H9 (cell line): Measurements from ENCODE around the gene DYRK1B. TPM values are rescaled to one million over a fixed set of nuclear protein-coding genes. Genes with fewer than 3 reads are reported as not detected.

ENCODE experiments used
- DNase-seq: peaks from one replicate; pipeline ENCODE4 v3.0.0-alpha.2; 2017
- H2AFZ ChIP-seq: one replicate; pipeline ENCODE4 v1.6.1; 2013; ENCODE audit warnings: mild to moderate bottlenecking, low read length, control low read depth, moderate library complexity
- H2AK5ac ChIP-seq: 2 replicates; pipeline ENCODE4 v1.6.1; 2013; ENCODE audit warnings: low read length, control low read depth, mixed read lengths; ENCODE audit not compliant: insufficient read length
- H2BK120ac ChIP-seq: one replicate; pipeline ENCODE4 v1.6.1; 2013; ENCODE audit warnings: low read depth, mild to moderate bottlenecking, low read length, control low read depth, inconsistent platforms; ENCODE audit not compliant: poor library complexity, severe bottlenecking
- H2BK12ac ChIP-seq: 2 replicates; pipeline ENCODE4 v1.6.1; 2013; ENCODE audit warnings: low read length, control low read depth, mixed read lengths, low read depth; ENCODE audit not compliant: insufficient read length
- H2BK15ac ChIP-seq: 2 replicates; pipeline ENCODE4 v1.6.1; 2013; ENCODE audit warnings: low read depth, low read length, control low read depth
- H2BK20ac ChIP-seq: one replicate; pipeline ENCODE4 v1.6.1; 2013; ENCODE audit warnings: low read depth, mild to moderate bottlenecking, low read length, control low read depth, inconsistent platforms; ENCODE audit not compliant: poor library complexity, severe bottlenecking
- H2BK5ac ChIP-seq: 2 replicates; pipeline ENCODE4 v1.6.1; 2013; ENCODE audit warnings: low read length, control low read depth, mixed read lengths; ENCODE audit not compliant: insufficient read length
- H3K14ac ChIP-seq: 2 replicates; pipeline ENCODE4 v1.6.1; 2013; ENCODE audit warnings: low read length, control low read depth; ENCODE audit not compliant: insufficient read depth
- H3K18ac ChIP-seq: 2 replicates; pipeline ENCODE4 v1.6.1; 2013; ENCODE audit warnings: low read depth, mild to moderate bottlenecking, mixed read lengths, low read length, control low read depth; ENCODE audit not compliant: insufficient read length
- H3K23ac ChIP-seq: 2 replicates; pipeline ENCODE4 v1.6.1; 2013; ENCODE audit warnings: low read length, control low read depth, mixed read lengths, low read depth; ENCODE audit not compliant: insufficient read length
- H3K23me2 ChIP-seq: 2 replicates; pipeline ENCODE4 v1.6.1; 2013; ENCODE audit warnings: low read depth, mild to moderate bottlenecking, mixed read lengths, low read length, control low read depth; ENCODE audit not compliant: insufficient read length, poor library complexity, severe bottlenecking
- H3K27ac ChIP-seq: 2 replicates; pipeline ENCODE4 v1.5.1; 2013; ENCODE audit warnings: low read length, control low read depth, mixed read lengths, low read depth; ENCODE audit not compliant: insufficient read length
- H3K27me3 ChIP-seq: 2 replicates; pipeline ENCODE4 v1.6.1; 2013; ENCODE audit warnings: low read length, control low read depth, inconsistent platforms; ENCODE audit not compliant: insufficient read depth
- H3K4ac ChIP-seq: 2 replicates; pipeline ENCODE4 v1.6.1; 2013; ENCODE audit warnings: low read depth, mild to moderate bottlenecking, control low read depth, inconsistent platforms, low read length, moderate library complexity
- H3K4me1 ChIP-seq: 2 replicates; pipeline ENCODE4 v1.6.1; 2013; ENCODE audit warnings: low read length, control low read depth, inconsistent platforms; ENCODE audit not compliant: insufficient read depth
- H3K4me2 ChIP-seq: 2 replicates; pipeline ENCODE4 v1.6.1; 2013; ENCODE audit warnings: low read length, control low read depth, mixed read lengths; ENCODE audit not compliant: insufficient read length, insufficient read depth
- H3K56ac ChIP-seq: 2 replicates; pipeline ENCODE4 v1.6.1; 2013; ENCODE audit warnings: low read depth, mild to moderate bottlenecking, mixed read lengths, low read length, control low read depth; ENCODE audit not compliant: insufficient read length
- H3K79me1 ChIP-seq: 2 replicates; pipeline ENCODE4 v1.6.1; 2013; ENCODE audit warnings: low read depth, mild to moderate bottlenecking, moderate library complexity, low read length, control low read depth, inconsistent platforms; ENCODE audit not compliant: insufficient read depth, poor library complexity, severe bottlenecking
- H3K79me2 ChIP-seq: 2 replicates; pipeline ENCODE4 v1.6.1; 2013; ENCODE audit warnings: low read length, control low read depth, inconsistent platforms; ENCODE audit not compliant: insufficient read depth
- H3K9ac ChIP-seq: 2 replicates; pipeline ENCODE4 v1.6.1; 2013; ENCODE audit warnings: low read length, control low read depth, mixed read lengths; ENCODE audit not compliant: insufficient read length; ENCODE audit errors: extremely low read depth
- H3K9me3 ChIP-seq: one replicate; pipeline ENCODE4 v1.6.1; 2013; ENCODE audit warnings: low read depth, low read length, inconsistent platforms; ENCODE audit not compliant: control insufficient read depth
- H3T11ph ChIP-seq: one replicate; pipeline ENCODE4 v1.6.1; 2013; ENCODE audit warnings: mild to moderate bottlenecking, low read length, control low read depth, inconsistent platforms
- H4K20me1 ChIP-seq: one replicate; pipeline ENCODE4 v1.6.1; 2013; ENCODE audit not compliant: control insufficient read depth, insufficient read length, insufficient read depth
- H4K5ac ChIP-seq: 2 replicates; pipeline ENCODE4 v1.6.1; 2013; ENCODE audit warnings: low read depth, mild to moderate bottlenecking, mixed read lengths, low read length, control low read depth; ENCODE audit not compliant: insufficient read length
- H4K8ac ChIP-seq: replicated peaks from 2 replicates; pipeline ENCODE4 v1.6.1; 2013; ENCODE audit warnings: low read length, control low read depth, mixed read lengths, low read depth; ENCODE audit not compliant: insufficient read length
- H4K91ac ChIP-seq: 2 replicates; pipeline ENCODE4 v1.6.1; 2013; ENCODE audit warnings: low read depth, mild to moderate bottlenecking, moderate library complexity, mixed read lengths, low read length, control low read depth; ENCODE audit not compliant: insufficient read length
- H3K27ac Mint-ChIP-seq, 3 experiments: 2 replicates in 2 of 3; 3 replicates in 1 of 3; pipeline ENCODE4 v1.8.0; 2020 to 2021; ENCODE audit warnings: mixed read lengths in 3 of 3, mild to moderate bottlenecking in 1 of 3, moderate library complexity in 1 of 3
- H3K27me3 Mint-ChIP-seq: 2 replicates; pipeline ENCODE4 v1.8.0; 2021; ENCODE audit warnings: low read depth, mild to moderate bottlenecking, moderate library complexity, mixed read lengths
- H3K36me3 Mint-ChIP-seq, 3 experiments: 2 replicates in 2 of 3; 3 replicates in 1 of 3; pipeline ENCODE4 v1.8.0; 2020 to 2021; ENCODE audit warnings: low read depth in 3 of 3, mixed read lengths in 3 of 3; ENCODE audit not compliant: insufficient read depth in 1 of 3
- H3K4me1 Mint-ChIP-seq, 2 experiments: 2 replicates each; pipeline ENCODE4 v1.8.0; 2020; ENCODE audit warnings: mixed read lengths in 2 of 2
- H3K4me3 Mint-ChIP-seq, 2 experiments: 2 replicates in 1 of 2; 3 replicates in 1 of 2; pipeline ENCODE4 v1.8.0; 2020 to 2021; ENCODE audit warnings: mild to moderate bottlenecking in 2 of 2, mixed read lengths in 2 of 2, moderate library complexity in 1 of 2
- H3K9me3 Mint-ChIP-seq, 2 experiments: 2 replicates in 1 of 2; 3 replicates in 1 of 2; pipeline ENCODE4 v1.8.0; 2020; ENCODE audit warnings: mild to moderate bottlenecking in 2 of 2, mixed read lengths in 2 of 2, moderate library complexity in 1 of 2
- WGBS: extraction: QIAGEN DNeasy Blood & Tissue Kit; methylation state at CpG from one replicate; pipeline ENCODE4 v1.1.7; 2013; ENCODE audit warnings: missing lambda C conversion rate, low lambda C conversion rate, mixed read lengths; ENCODE audit not compliant: insufficient read length; ENCODE audit errors: extremely low coverage; 5-methylcytosine and 5-hydroxymethylcytosine counted together
- total RNA-seq: library from RNA; stranded (reverse); gene quantifications from 2 replicates; pipeline ENCODE4 v1.2.1, GENCODE V29; 2021
- TF ChIP-seq, protein P1 (sequence below): fragments of 200-600 bp; sonication (generic); conservative IDR thresholded peaks from 3 replicates; pipeline ENCODE4 v1.8.0; 2021; ENCODE audit warnings: antibody characterized with exemption, mild to moderate bottlenecking

Gene DYRK1B
- total RNA-seq, 1 experiment from 2014 or later: 14.3 TPM

DNA sequence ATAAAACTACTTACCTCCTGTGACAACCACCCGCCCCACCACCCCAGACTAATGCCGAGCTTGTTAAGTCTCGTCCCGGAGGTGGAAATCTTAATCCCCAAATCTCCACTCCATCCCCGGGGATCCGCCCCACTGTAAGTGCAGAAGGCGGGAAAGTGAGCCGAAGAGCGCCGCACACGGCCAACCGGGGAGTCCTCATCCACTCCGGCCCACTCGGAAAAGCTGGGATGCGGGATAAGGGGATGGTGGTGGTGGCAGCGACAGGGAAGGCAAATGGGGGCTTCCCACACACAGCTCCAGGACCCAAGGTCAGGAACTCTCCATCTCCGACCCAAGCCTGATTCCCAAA is 11.6 kb upstream of the DYRK1B start:
- peak overlapping the region; percentile 98 to 99 for H3K4me3 Mint-ChIP-seq
- H3K4me1 ChIP-seq: peaks cover 7% of the 10 kb centered on the region
- DNase-seq: no peak

More for the DNA sequence above, 11.6 kb upstream of the DYRK1B start:
- no peak overlapping the region for H2BK120ac ChIP-seq
- no peak overlapping the region for H3K27ac ChIP-seq
- H3K56ac ChIP-seq: no peak overlapping the region
- H3T11ph ChIP-seq: no peak overlapping the region
- H3K4me1 Mint-ChIP-seq: peaks cover 47 to 49% of the 10 kb centered on the region in 2 experiments
- peak overlapping the region; percentile 81 for H3K9ac ChIP-seq
- no peak overlapping the region for H3K23ac ChIP-seq
- no peak overlapping the region for H2BK15ac ChIP-seq
- H3K27me3 Mint-ChIP-seq: peaks cover 5% of the 10 kb centered on the region; the same call in 1 of the 2 replicates
- H3K27ac Mint-ChIP-seq: peak overlapping the region; percentile 80 to 98 (median 97); a peak in 6 of 7 replicates
- no CpG with 5 or more reads among the region's 17 CpGs for WGBS
- H3K36me3 Mint-ChIP-seq: peaks cover 2 to 12% (median 10%) of the 10 kb centered on the region in 3 experiments; a peak in 5 of 7 replicates
- peaks cover 14% of the 10 kb centered on the region for H3K23me2 ChIP-seq
- no peak overlapping the region for H3K18ac ChIP-seq
- no peak overlapping the region for H2BK20ac ChIP-seq
- H3K79me1 ChIP-seq: peaks cover 6% of the 10 kb centered on the region
- TF ChIP-seq, protein P1, sequence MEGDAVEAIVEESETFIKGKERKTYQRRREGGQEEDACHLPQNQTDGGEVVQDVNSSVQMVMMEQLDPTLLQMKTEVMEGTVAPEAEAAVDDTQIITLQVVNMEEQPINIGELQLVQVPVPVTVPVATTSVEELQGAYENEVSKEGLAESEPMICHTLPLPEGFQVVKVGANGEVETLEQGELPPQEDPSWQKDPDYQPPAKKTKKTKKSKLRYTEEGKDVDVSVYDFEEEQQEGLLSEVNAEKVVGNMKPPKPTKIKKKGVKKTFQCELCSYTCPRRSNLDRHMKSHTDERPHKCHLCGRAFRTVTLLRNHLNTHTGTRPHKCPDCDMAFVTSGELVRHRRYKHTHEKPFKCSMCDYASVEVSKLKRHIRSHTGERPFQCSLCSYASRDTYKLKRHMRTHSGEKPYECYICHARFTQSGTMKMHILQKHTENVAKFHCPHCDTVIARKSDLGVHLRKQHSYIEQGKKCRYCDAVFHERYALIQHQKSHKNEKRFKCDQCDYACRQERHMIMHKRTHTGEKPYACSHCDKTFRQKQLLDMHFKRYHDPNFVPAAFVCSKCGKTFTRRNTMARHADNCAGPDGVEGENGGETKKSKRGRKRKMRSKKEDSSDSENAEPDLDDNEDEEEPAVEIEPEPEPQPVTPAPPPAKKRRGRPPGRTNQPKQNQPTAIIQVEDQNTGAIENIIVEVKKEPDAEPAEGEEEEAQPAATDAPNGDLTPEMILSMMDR: no peak
- H3K79me2 ChIP-seq: peaks cover 46% of the 10 kb centered on the region
- H3K9me3 Mint-ChIP-seq: no peaks in the 10 kb centered on the region
- H3K14ac ChIP-seq: peak overlapping the region; percentile 78
- H4K91ac ChIP-seq: no peak overlapping the region
- H4K5ac ChIP-seq: no peak overlapping the region
- no peaks in the 10 kb centered on the region for H3K9me3 ChIP-seq
- H2BK12ac ChIP-seq: no peak overlapping the region
- H2BK5ac ChIP-seq: peak overlapping the region; percentile 36
- no peaks in the 10 kb centered on the region for H4K20me1 ChIP-seq
- no peak overlapping the region for H4K8ac ChIP-seq
- H3K4ac ChIP-seq: no peak overlapping the region
- H3K27me3 ChIP-seq: no peaks in the 10 kb centered on the region
- no peak overlapping the region for H2AK5ac ChIP-seq
- H3K4me2 ChIP-seq: peak overlapping the region; percentile 82
- H2AFZ ChIP-seq: no peak overlapping the region
